Gastroesophageal sphincter (tissue), 3 donors: ENCODE measurements around the gene TENM3.

Experiments
- CTCF ChIP-seq, 4 experiments: fragments of 200-600 bp in 2 of 4; fragments of 450-650 bp in 2 of 4; sonication (generic) in 1 of 4; IDR thresholded peaks; one replicate each; pipeline ENCODE4 v1.5.1; 2017 to 2019; ENCODE audit warnings: antibody characterized with exemption in 4 of 4, mild to moderate bottlenecking in 2 of 4, moderate library complexity in 2 of 4
- EP300 ChIP-seq: sonication (generic); formaldehyde crosslinking; IDR thresholded peaks from one replicate; pipeline ENCODE4 v1.6.1; 2017; ENCODE audit warnings: antibody characterized with exemption, mild to moderate bottlenecking
- POLR2AphosphoS5 ChIP-seq: sonication (generic); formaldehyde crosslinking; IDR thresholded peaks from one replicate; pipeline ENCODE4 v1.6.1; 2017; ENCODE audit warnings: antibody characterized with exemption

- TF ChIP-seq CTCF (IDR thresholded peaks at IDR 0.05) (no peak), POLR2AphosphoS5 (no peak), EP300 (no peak)
Observed at GRCh38 chr4:182760551-182761043, 517.4 kb downstream of the TENM3 start.
